HEK293 (cell line): ENCODE measurements around the gene FBL.

Source experiments
- BCL6B ChIP-seq: fragments of 450-650 bp; formaldehyde crosslinking; IDR thresholded peaks from 2 replicates; pipeline ENCODE4 v1.5.1; 2017; ENCODE audit warnings: missing biosample characterization, missing genetic modification characterization
- CTCF ChIP-seq: fragments of 450-650 bp; formaldehyde crosslinking; IDR thresholded peaks from 2 replicates; pipeline ENCODE4 v1.5.1; 2016; ENCODE audit warnings: missing biosample characterization, missing genetic modification characterization
- PRDM10 ChIP-seq: fragments of 450-650 bp; formaldehyde crosslinking; IDR thresholded peaks from 2 replicates; pipeline ENCODE4 v1.5.1; 2016; ENCODE audit warnings: missing biosample characterization, missing genetic modification characterization
- PRDM2 ChIP-seq: fragments of 450-650 bp; formaldehyde crosslinking; IDR thresholded peaks from 2 replicates; pipeline ENCODE4 v1.5.1; 2016; ENCODE audit warnings: missing biosample characterization, missing genetic modification characterization, borderline replicate concordance
- SCRT2 ChIP-seq: fragments of 450-650 bp; formaldehyde crosslinking; IDR thresholded peaks from 2 replicates; pipeline ENCODE4 v1.5.1; 2016; ENCODE audit warnings: missing biosample characterization, missing genetic modification characterization
- SP7 ChIP-seq: fragments of 450-650 bp; formaldehyde crosslinking; IDR thresholded peaks from 2 replicates; pipeline ENCODE4 v1.5.1; 2016; ENCODE audit warnings: missing biosample characterization, missing genetic modification characterization
- ZFP37 ChIP-seq: fragments of 450-650 bp; formaldehyde crosslinking; IDR thresholded peaks from 2 replicates; pipeline ENCODE4 v1.5.1; 2016; ENCODE audit warnings: missing biosample characterization, missing genetic modification characterization
- ZNF202 ChIP-seq: fragments of 450-650 bp; formaldehyde crosslinking; IDR thresholded peaks from 2 replicates; pipeline ENCODE4 v1.5.1; 2016; ENCODE audit warnings: missing biosample characterization, missing genetic modification characterization, borderline replicate concordance
- ZNF391 ChIP-seq: fragments of 450-650 bp; formaldehyde crosslinking; IDR thresholded peaks from 2 replicates; pipeline ENCODE4 v1.5.1; 2016; ENCODE audit warnings: low read depth, missing biosample characterization, missing genetic modification characterization, borderline replicate concordance
- ZNF394 ChIP-seq: fragments of 450-650 bp; formaldehyde crosslinking; IDR thresholded peaks from 2 replicates; pipeline ENCODE4 v1.5.1; 2016; ENCODE audit warnings: missing biosample characterization, missing genetic modification characterization, mild to moderate bottlenecking, moderate library complexity, borderline replicate concordance
- ZNF426 ChIP-seq: fragments of 450-650 bp; formaldehyde crosslinking; IDR thresholded peaks from 2 replicates; pipeline ENCODE4 v1.5.1; 2017; ENCODE audit warnings: missing biosample characterization, missing genetic modification characterization, mild to moderate bottlenecking, inconsistent platforms, moderate library complexity
- ZNF488 ChIP-seq: fragments of 450-650 bp; formaldehyde crosslinking; IDR thresholded peaks from 2 replicates; pipeline ENCODE4 v1.5.1; 2016; ENCODE audit warnings: missing biosample characterization, missing genetic modification characterization
- ZNF555 ChIP-seq: fragments of 450-650 bp; formaldehyde crosslinking; conservative IDR thresholded peaks from 2 replicates; pipeline ENCODE4 v1.5.1; 2017; ENCODE audit warnings: missing biosample characterization, mild to moderate bottlenecking, missing genetic modification characterization, inconsistent platforms
- ZNF629 ChIP-seq: fragments of 450-650 bp; formaldehyde crosslinking; IDR thresholded peaks from 2 replicates; pipeline ENCODE4 v1.5.1; 2017; ENCODE audit warnings: missing biosample characterization, missing genetic modification characterization
- ZNF658 ChIP-seq: fragments of 450-650 bp; formaldehyde crosslinking; IDR thresholded peaks from 2 replicates; pipeline ENCODE4; 2016; ENCODE audit warnings: missing biosample characterization, missing genetic modification characterization
- ZNF660 ChIP-seq: fragments of 450-650 bp; IDR thresholded peaks from 2 replicates; pipeline ENCODE4 v1.5.1; 2018; ENCODE audit warnings: missing biosample characterization, mild to moderate bottlenecking, missing genetic modification characterization
- ZNF707 ChIP-seq: fragments of 450-650 bp; formaldehyde crosslinking; IDR thresholded peaks from 2 replicates; pipeline ENCODE4 v1.5.1; 2016; ENCODE audit warnings: missing biosample characterization, missing genetic modification characterization
- ZNF747 ChIP-seq: fragments of 450-650 bp; formaldehyde crosslinking; IDR thresholded peaks from 2 replicates; pipeline ENCODE4 v1.5.1; 2016; ENCODE audit warnings: missing biosample characterization, missing genetic modification characterization
- ZNF777 ChIP-seq: fragments of 450-650 bp; formaldehyde crosslinking; IDR thresholded peaks from 2 replicates; pipeline ENCODE4 v1.5.1; 2017; ENCODE audit warnings: missing biosample characterization, missing genetic modification characterization, borderline replicate concordance
- ZXDB ChIP-seq: fragments of 450-650 bp; formaldehyde crosslinking; IDR thresholded peaks from 2 replicates; pipeline ENCODE4 v1.5.1; 2016; ENCODE audit warnings: missing biosample characterization, missing genetic modification characterization
- TF ChIP-seq, protein P1 (sequence below): fragments of 450-650 bp; formaldehyde crosslinking; IDR thresholded peaks from 2 replicates; pipeline ENCODE4 v1.5.1; 2016; ENCODE audit warnings: missing biosample characterization, missing genetic modification characterization
- TF ChIP-seq, protein P2 (sequence below): fragments of 450-650 bp; IDR thresholded peaks from 2 replicates; pipeline ENCODE4 v1.5.1; 2018; ENCODE audit warnings: missing biosample characterization, mild to moderate bottlenecking, missing genetic modification characterization

The FBL gene

GRCh38 chr19:39792999-39793546 is 53.1 kb downstream of the FBL start (continued):
- peak; percentile 92 for TF ChIP-seq PRDM10
- no peak for TF ChIP-seq ZNF747
- peak; percentile 79; the same call in 1 of the 2 replicates for TF ChIP-seq ZNF391 (tag by site-specific recombination)
- no peak for TF ChIP-seq ZNF488
- TF ChIP-seq BCL6B (tag by site-specific recombination): 0 out of 2 replicates have a peak, but pooled peaks have one; percentile 19
- no peak for TF ChIP-seq ZNF658 (tag by site-specific recombination)
- peak; percentile 92 for TF ChIP-seq ZNF660 (tag by site-specific recombination)
- TF ChIP-seq, protein P1, sequence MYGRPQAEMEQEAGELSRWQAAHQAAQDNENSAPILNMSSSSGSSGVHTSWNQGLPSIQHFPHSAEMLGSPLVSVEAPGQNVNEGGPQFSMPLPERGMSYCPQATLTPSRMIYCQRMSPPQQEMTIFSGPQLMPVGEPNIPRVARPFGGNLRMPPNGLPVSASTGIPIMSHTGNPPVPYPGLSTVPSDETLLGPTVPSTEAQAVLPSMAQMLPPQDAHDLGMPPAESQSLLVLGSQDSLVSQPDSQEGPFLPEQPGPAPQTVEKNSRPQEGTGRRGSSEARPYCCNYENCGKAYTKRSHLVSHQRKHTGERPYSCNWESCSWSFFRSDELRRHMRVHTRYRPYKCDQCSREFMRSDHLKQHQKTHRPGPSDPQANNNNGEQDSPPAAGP (tag by site-specific recombination): peak; percentile 74
- TF ChIP-seq, protein P2, sequence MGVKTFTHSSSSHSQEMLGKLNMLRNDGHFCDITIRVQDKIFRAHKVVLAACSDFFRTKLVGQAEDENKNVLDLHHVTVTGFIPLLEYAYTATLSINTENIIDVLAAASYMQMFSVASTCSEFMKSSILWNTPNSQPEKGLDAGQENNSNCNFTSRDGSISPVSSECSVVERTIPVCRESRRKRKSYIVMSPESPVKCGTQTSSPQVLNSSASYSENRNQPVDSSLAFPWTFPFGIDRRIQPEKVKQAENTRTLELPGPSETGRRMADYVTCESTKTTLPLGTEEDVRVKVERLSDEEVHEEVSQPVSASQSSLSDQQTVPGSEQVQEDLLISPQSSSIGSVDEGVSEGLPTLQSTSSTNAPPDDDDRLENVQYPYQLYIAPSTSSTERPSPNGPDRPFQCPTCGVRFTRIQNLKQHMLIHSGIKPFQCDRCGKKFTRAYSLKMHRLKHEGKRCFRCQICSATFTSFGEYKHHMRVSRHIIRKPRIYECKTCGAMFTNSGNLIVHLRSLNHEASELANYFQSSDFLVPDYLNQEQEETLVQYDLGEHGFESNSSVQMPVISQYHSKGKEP (tag by site-specific recombination): peak; percentile 7; the same call in 1 of the 2 replicates
- no peak for TF ChIP-seq ZNF707
- TF ChIP-seq CTCF (tag by site-specific recombination): peak; percentile 99
- peak; percentile 85 for TF ChIP-seq SP7 (tag by site-specific recombination)
- no peak for TF ChIP-seq PRDM2 (tag by site-specific recombination)
- peak; percentile 87; the same call in 1 of the 2 replicates for TF ChIP-seq ZXDB (tag by site-specific recombination)
- TF ChIP-seq ZNF426 (tag by site-specific recombination): no peak
- no peak for TF ChIP-seq ZNF394 (tag by site-specific recombination)
- TF ChIP-seq ZFP37: peak; percentile 80; the same call in 1 of the 2 replicates
- TF ChIP-seq SCRT2: no peak
- TF ChIP-seq ZNF555 (tag by site-specific recombination): no peak
- TF ChIP-seq ZNF629: peak; percentile 68
- TF ChIP-seq ZNF202 (tag by site-specific recombination): no peak
- no peak for TF ChIP-seq ZNF777 (tag by site-specific recombination)
